Stimulated activated CD8-positive, alpha-beta memory T cell treated with anti-CD3 and anti-CD28 coated beads, Interleukin-4, amount 100 ng/mL, for 4 hours (primary cell): Measurements from ENCODE around the gene TTN.

Experiments
- DNase-seq, 2 donors: peaks; one replicate each; pipeline ENCODE4 v3.0.0-alpha.2; 2020; ENCODE audit warnings: low read depth in 2 of 2, low spot score in 1 of 2

Gene TTN

GRCh38 chr2:178747767-178748166 is 59.5 kb downstream of the TTN start:
- DNase-seq: no peak

- DNase-seq: no peak
Observed at GRCh38 chr2:178734518-178734917, 72.7 kb downstream of the TTN start.

DNA sequence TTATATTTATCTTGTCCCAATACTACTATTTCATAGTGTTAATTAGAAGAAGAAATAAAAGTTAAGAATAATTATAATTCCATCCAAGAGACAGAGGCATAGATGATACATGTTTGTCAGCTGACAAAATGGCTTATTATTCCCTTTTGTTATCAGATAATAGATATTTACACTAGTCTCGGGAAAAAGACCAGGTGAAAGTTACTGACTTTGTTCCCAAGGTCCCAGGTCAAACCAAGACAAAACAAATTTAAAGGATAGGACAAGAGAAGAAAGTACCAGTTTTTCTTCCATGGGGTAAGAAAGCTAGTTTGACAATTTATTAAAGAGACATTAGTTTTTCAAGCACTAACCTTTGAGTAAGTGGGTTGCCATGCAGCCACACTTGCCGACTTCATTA is 73.2 kb downstream of the TTN start:
- DNase-seq: no peak

- no peak for DNase-seq
Observed at GRCh38 chr2:178732913-178733312, 74.3 kb downstream of the TTN start.

DNA sequence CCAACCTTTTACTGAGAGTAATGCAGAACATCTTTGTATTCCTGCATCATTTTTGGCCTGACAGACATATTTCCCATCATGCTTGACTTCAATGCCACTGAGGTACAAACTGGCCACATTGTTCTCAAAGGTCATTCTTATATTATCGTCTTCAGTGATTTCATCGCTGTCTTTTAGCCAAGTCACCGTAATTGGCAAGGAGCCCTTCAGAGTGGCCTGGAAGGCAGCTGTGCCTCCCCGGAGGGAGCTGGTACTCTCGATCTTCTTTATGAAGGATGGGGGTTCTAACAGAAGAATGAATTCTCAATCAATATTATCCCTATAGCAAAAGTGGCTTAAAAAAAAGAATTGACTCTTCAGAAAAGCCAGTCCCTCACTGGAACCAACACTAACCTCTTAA is 75.9 kb downstream of the TTN start:
- DNase-seq: no peak

DNA sequence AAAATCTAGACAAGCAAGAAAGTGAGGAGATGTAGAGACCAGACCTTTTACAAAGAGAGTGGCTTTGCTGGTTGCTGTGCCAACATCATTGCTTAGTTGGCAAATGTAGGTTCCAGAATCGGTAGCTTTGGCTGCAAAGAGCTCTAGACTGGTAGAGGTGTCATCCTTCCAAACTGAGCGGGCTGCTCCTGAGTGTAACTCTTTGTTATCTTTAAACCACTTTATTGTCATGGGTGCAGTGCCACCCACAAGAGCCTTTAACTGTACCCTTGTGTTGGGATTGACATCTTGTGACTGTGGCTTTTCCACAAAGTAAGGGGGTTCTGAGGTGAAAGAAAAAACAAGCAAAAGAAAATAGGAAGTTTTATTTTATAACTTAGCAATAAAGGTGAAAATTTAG is 77.2 kb downstream of the TTN start:
- no peak for DNase-seq

DNA sequence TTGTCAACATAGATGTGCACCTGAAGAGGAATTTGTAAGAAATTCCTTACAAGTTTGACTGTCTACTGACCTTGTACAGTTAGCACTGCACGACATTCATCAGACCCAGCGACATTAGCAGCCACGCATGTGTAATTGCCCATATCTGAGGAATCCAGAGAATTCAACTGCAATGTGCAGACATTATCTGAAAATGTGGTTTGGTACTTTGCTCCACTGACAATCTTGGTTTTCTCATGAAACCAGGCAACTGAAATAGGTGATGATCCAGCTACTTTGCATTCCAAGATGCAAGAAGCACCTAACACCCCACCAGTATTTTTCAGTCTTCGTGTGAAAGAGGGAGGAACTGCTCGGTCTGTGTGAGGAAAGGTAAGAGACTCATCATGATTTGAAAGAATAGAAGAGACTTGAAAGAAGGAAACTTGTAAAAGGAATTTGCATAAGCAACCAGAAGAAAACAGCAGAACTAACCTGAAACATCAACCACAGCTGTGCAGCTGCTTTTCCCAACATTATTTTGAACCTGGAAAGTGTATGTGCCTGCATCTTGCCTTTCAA is 83.4 kb downstream of the TTN start:
- no peak for DNase-seq

DNA sequence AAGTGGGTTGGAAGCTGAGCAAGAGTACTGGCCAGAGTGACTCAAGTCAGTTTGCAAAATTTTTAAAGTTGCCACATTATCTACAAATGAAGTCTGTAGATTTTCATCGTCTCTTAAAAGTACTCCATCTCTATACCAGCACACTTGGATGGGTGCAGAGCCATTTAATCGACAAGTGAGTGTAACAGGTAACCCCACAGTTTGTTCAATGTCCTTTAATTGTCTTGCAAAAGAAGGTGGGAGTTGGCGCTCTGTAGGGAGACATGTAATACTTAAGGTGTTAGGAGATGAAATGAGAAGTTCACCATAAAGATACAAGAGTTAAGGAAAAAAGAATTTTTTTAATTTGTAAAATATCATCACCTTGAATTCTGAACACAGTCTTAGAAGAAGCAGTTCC is 84.9 kb downstream of the TTN start:
- DNase-seq: no peak

- no peak for DNase-seq
Observed at GRCh38 chr2:178718988-178719387, 88.2 kb downstream of the TTN start.

- DNase-seq: no peak
Observed at GRCh38 chr2:178718283-178718682, 88.9 kb downstream of the TTN start.

- no peak for DNase-seq
Observed at GRCh38 chr2:178716394-178716793, 90.8 kb downstream of the TTN start.

GRCh38 chr2:178715366-178715765 is 91.9 kb downstream of the TTN start:
- DNase-seq: no peak

DNA sequence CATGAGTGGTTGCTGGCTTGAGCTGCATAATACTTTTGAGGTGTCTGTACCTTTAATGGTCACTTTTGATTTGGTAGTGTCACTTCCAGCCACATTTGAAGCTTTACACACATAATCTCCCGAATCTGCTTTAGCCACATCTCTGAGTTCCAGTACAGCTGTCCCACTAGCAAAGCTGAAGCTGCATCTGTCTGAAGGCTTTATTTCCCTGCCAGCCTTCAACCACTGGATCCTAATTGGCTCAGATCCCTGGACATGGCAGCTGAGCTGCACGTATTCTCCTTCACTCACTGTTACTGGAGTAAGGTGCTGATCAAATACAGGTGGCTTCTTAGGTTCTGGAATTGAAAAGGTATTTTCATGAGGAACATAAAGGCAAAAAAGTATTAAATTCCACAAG is 99.7 kb downstream of the TTN start:
- no peak for DNase-seq

- DNase-seq: no peak
Observed at GRCh38 chr2:178704876-178705275, 102.3 kb downstream of the TTN start.

DNA sequence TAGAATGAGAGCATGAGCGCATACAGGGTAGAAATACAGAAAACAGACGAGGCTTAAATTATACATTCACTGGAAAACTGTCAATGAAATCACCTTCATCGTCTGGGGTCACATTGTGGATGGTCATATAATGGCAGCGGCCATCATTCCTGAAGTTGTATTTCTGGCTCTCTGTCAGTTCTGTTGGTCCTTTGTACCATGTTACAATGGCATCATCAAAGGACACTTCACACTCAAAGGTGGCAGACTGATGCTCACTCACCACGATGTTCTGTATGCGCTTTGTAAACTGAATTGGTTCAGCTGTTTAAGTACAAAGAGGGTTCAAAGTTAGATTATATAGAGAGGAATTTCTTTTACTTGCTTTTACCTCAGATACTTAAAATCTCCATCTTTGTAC is 104.9 kb downstream of the TTN start:
- no peak for DNase-seq

DNA sequence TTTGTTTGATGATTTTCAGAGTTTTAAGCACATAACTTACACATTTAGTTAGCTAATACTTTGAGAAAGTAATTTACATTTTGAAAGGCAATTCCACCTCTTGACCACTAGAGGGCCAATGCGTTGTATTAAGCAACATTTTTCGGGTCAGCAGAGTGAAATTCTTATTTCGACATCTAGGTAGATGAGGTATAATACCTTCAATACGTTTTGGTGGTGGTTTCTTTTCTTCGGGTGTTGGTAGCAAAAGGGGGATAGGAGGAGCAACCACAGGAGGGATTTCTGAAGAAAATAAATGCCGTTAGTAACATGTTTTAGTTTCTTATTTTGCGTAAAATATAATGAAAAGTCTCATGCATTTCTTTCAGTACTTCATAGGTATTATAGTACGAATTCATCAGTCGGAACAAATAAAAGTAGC is 106.3 kb downstream of the TTN start:
- DNase-seq: no peak

- no peak for DNase-seq
Observed at GRCh38 chr2:178700136-178700535, 107.1 kb downstream of the TTN start.

DNA sequence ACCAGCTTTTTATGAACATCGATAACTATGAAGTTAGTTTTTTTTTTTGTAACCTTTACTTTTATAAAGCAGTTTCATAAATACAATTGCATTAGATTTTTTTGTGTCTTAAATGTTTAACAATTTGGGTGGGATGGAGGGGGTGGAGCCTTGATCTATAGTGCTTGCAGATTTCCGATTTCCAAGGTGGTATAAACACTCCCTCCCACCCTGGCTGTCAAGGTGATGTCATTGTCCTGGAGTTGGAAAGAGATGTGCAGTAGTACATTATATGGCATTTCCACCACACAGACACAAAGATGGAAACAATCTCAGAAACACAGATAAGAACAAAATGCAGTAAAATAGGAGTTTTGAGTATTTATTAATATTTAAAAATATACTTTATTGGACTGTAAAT is 114.4 kb downstream of the TTN start:
- no peak for DNase-seq

GRCh38 chr2:178689808-178690207 is 117.4 kb downstream of the TTN start:
- no peak for DNase-seq

- DNase-seq: no peak
Observed at GRCh38 chr2:178683877-178684276, 123.3 kb downstream of the TTN start.

- DNase-seq: no peak
Observed at GRCh38 chr2:178681081-178681480, 126.1 kb downstream of the TTN start.

DNA sequence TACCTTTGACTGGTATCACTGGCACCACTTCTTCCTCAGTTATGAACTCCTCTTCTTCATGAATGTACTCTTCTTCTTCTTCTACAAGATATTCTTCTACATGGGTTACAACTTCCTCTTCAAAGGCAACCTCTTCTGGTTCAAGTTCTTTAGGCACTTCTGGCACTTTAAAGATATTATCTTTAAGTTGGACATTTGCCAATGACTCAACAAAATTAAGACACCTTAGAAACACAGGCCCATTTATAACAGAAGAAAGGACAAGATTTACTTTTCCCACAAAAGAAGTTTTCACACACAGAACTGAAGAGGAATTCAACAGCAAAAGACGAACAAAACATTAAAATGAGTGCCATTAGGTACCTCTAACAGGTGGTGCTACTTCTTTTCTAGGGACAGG is 127.3 kb downstream of the TTN start:
- no peak for DNase-seq

DNA sequence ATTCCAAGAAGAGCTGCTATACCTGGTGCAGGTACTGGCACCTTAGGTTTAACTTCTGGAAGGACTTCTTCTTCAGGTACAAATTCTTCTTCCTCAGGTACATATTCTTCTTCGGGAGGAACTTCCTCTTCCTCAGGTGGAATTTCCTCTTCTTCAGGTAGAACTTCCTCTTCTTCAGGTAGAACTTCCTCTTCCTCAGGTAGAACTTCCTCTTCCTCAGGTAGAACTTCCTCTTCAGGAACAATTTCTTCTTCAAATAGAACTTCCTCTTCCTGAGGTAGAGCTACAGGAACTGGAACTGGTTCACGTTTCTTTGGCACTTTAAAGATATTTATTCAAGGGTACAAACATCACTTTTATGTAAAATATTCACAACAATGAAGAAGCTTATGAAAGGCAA is 129.6 kb downstream of the TTN start:
- no peak for DNase-seq

- no peak for DNase-seq
Observed at GRCh38 chr2:178676046-178676445, 131.2 kb downstream of the TTN start.
